Vagina (tissue), 2 donors: ENCODE measurements around the gene PDE4D. TPM values are rescaled to one million over a fixed set of nuclear protein-coding genes. Genes with fewer than 3 reads are reported as not detected.

Experiments
- DNase-seq, 2 donors: peaks; one replicate each; pipeline ENCODE4 v3.0.0-alpha.2; 2017; ENCODE audit errors: extremely low spot score in 2 of 2
- H3K27ac ChIP-seq: fragments of 200-600 bp; sonication (generic); one replicate; pipeline ENCODE4 v1.5.1; 2019
- H3K27me3 ChIP-seq: fragments of 200-600 bp; sonication (generic); one replicate; pipeline ENCODE4 v1.5.1; 2019
- H3K36me3 ChIP-seq, 2 donors: fragments of 200-600 bp; sonication (generic); one replicate each; pipeline ENCODE4 v1.5.1; 2017 to 2019
- H3K4me1 ChIP-seq: fragments of 200-600 bp; sonication (generic); one replicate; pipeline ENCODE4 v1.5.1; 2019
- H3K4me3 ChIP-seq, 2 donors: fragments of 200-600 bp; sonication (generic); 1 replicate in 1 of 2; 2 replicates in 1 of 2; pipeline ENCODE4 v1.5.1; 2016 to 2019
- H3K9me3 ChIP-seq: fragments of 200-600 bp; sonication (generic); one replicate; pipeline ENCODE4 v1.5.1; 2019
- CTCF ChIP-seq, 3 experiments: fragments of 450-650 bp in 2 of 3; fragments of 200-600 bp in 1 of 3; sonication (generic) in 1 of 3; IDR thresholded peaks; one replicate each; pipeline ENCODE4 v1.5.1; 2017 to 2019; ENCODE audit warnings: antibody characterized with exemption in 3 of 3, mild to moderate bottlenecking in 2 of 3, moderate library complexity in 2 of 3
- POLR2A ChIP-seq, 2 donors: fragments of 450-650 bp; IDR thresholded peaks; one replicate each; pipeline ENCODE4 v1.6.1; 2017; ENCODE audit warnings: antibody characterized with exemption in 2 of 2, mild to moderate bottlenecking in 2 of 2, moderate library complexity in 2 of 2
- POLR2AphosphoS5 ChIP-seq, 2 donors: sonication (generic); formaldehyde crosslinking; IDR thresholded peaks; one replicate each; pipeline ENCODE4 v1.9.0; 2017; ENCODE audit warnings: antibody characterized with exemption in 2 of 2, mild to moderate bottlenecking in 2 of 2, low read depth in 1 of 2; ENCODE audit not compliant: insufficient read depth in 1 of 2
- intact Hi-C: fragments of 100-400 bp; cut with DNase I; formaldehyde crosslinking; loops from one replicate; pipeline ENCODE4 v1.15.1; 2023
- total RNA-seq: library from RNA; depleted of rRNA; stranded (reverse); fragments of >200 nt; gene quantifications from one replicate; pipeline ENCODE4 v1.2.3, GENCODE V29; 2016

Gene PDE4D
- total RNA-seq, 1 donor from 2014 or later, result 86.9 TPM

GRCh38 chr5:58969253-58969652, 924.3 kb downstream of the PDE4D start:
- Histone ChIP-seq H3K4me3 (no peak overlapping the region), H3K36me3 (no peaks in the 10 kb centered on the region), H3K27me3 (no peaks in the 10 kb centered on the region), H3K4me1 (peaks cover 4% of the 10 kb centered on the region), H3K9me3 (no peaks in the 10 kb centered on the region), H3K27ac (no peak overlapping the region)
- intact Hi-C loops, result no loop called here
- no peak for TF ChIP-seq POLR2A (IDR thresholded peaks at IDR 0.05)
- TF ChIP-seq CTCF (IDR thresholded peaks at IDR 0.05), result no peak
- no peak for TF ChIP-seq POLR2AphosphoS5 (IDR thresholded peaks at IDR 0.05; ENCODE audit: insufficient read depth in 1 of 2, low read depth in 1 of 2)
- no peak for DNase-seq

- intact Hi-C loops, result no loop called here
- no peak for DNase-seq
- H3K4me1 ChIP-seq, result peaks cover 4% of the 10 kb centered on the region
- TF ChIP-seq POLR2A (IDR thresholded peaks at IDR 0.05) (no peak), POLR2AphosphoS5 (IDR thresholded peaks at IDR 0.05; ENCODE audit: insufficient read depth in 1 of 2, low read depth in 1 of 2) (no peak), CTCF (IDR thresholded peaks at IDR 0.05) (no peak)
- H3K27ac ChIP-seq, result no peak overlapping the region
- H3K27me3 ChIP-seq, result no peaks in the 10 kb centered on the region
- no peaks in the 10 kb centered on the region for H3K36me3 ChIP-seq
- H3K4me3 ChIP-seq, result no peak overlapping the region
- no peaks in the 10 kb centered on the region for H3K9me3 ChIP-seq
Observed at GRCh38 chr5:58968350-58968749, 925.2 kb downstream of the PDE4D start.

- intact Hi-C loops, result no loop called here
- no peaks in the 10 kb centered on the region for H3K27me3 ChIP-seq
- H3K4me1 ChIP-seq, result peaks cover 4% of the 10 kb centered on the region
- no peak overlapping the region for H3K27ac ChIP-seq
- no peaks in the 10 kb centered on the region for H3K9me3 ChIP-seq
- TF ChIP-seq POLR2A (IDR thresholded peaks at IDR 0.05), result no peak
- TF ChIP-seq POLR2AphosphoS5 (IDR thresholded peaks at IDR 0.05; ENCODE audit: insufficient read depth in 1 of 2, low read depth in 1 of 2), result no peak
- no peak for TF ChIP-seq CTCF (IDR thresholded peaks at IDR 0.05)
- DNase-seq, result no peak
- H3K36me3 ChIP-seq, result no peaks in the 10 kb centered on the region
- no peak overlapping the region for H3K4me3 ChIP-seq
Observed at GRCh38 chr5:58967597-58968281, 925.8 kb downstream of the PDE4D start.

GRCh38 chr5:58965677-58966414, 927.7 kb downstream of the PDE4D start:
- Histone ChIP-seq H3K27ac (no peak overlapping the region), H3K9me3 (no peaks in the 10 kb centered on the region), H3K4me1 (no peaks in the 10 kb centered on the region), H3K4me3 (no peak overlapping the region), H3K27me3 (no peaks in the 10 kb centered on the region), H3K36me3 (no peaks in the 10 kb centered on the region)
- no peak for TF ChIP-seq POLR2A (IDR thresholded peaks at IDR 0.05)
- TF ChIP-seq POLR2AphosphoS5 (IDR thresholded peaks at IDR 0.05; ENCODE audit: insufficient read depth in 1 of 2, low read depth in 1 of 2), result no peak
- no peak for TF ChIP-seq CTCF (IDR thresholded peaks at IDR 0.05)
- intact Hi-C loops, result no loop called here
- DNase-seq, result no peak

- Histone ChIP-seq H3K9me3 (no peaks in the 10 kb centered on the region), H3K27me3 (no peaks in the 10 kb centered on the region), H3K4me3 (no peak overlapping the region), H3K27ac (no peak overlapping the region), H3K36me3 (no peaks in the 10 kb centered on the region), H3K4me1 (no peaks in the 10 kb centered on the region)
- DNase-seq, result no peak
- intact Hi-C loops, result no loop called here
- TF ChIP-seq POLR2AphosphoS5 (IDR thresholded peaks at IDR 0.05; ENCODE audit: insufficient read depth in 1 of 2, low read depth in 1 of 2) (no peak), CTCF (IDR thresholded peaks at IDR 0.05) (no peak)
Observed at GRCh38 chr5:58963821-58964220, 929.7 kb downstream of the PDE4D start.
